Activated naive CD4-positive, alpha-beta T cell treated with anti-CD3 and anti-CD28 coated beads, Interleukin-2, amount 10 ng/mL, durations not matched to agents 7 days and 5 days (primary cell): ENCODE data around the gene CLDN10.

Experiments used
- CTCF ChIA-PET: fragments of 350-600 bp; sonication (Branson Sonifier 250); formaldehyde crosslinking; loops from one replicate; lab custom pipeline; 2021; ENCODE audit warnings: antibody characterized with exemption; lab: Charles Lee
- DNase-seq: peaks from one replicate; pipeline ENCODE4 v3.0.0-alpha.2; 2020
- H3K27ac Mint-ChIP-seq: one replicate; pipeline ENCODE4 v1.8.0; 2021; ENCODE audit warnings: mild to moderate bottlenecking, moderate library complexity, mixed read lengths
- H3K27me3 Mint-ChIP-seq: one replicate; pipeline ENCODE4 v1.8.0; 2021; ENCODE audit warnings: mild to moderate bottlenecking, mixed read lengths
- H3K36me3 Mint-ChIP-seq: one replicate; pipeline ENCODE4 v1.8.0; 2021; ENCODE audit warnings: mixed read lengths
- H3K4me1 Mint-ChIP-seq: one replicate; pipeline ENCODE4 v1.8.0; 2021; ENCODE audit warnings: mixed read lengths
- H3K4me3 Mint-ChIP-seq: one replicate; pipeline ENCODE4 v1.8.0; 2021; ENCODE audit warnings: mild to moderate bottlenecking, moderate library complexity, mixed read lengths
- H3K9me3 Mint-ChIP-seq: one replicate; pipeline ENCODE4 v1.8.0; 2021; ENCODE audit warnings: mixed read lengths

CLDN10 gene

DNA sequence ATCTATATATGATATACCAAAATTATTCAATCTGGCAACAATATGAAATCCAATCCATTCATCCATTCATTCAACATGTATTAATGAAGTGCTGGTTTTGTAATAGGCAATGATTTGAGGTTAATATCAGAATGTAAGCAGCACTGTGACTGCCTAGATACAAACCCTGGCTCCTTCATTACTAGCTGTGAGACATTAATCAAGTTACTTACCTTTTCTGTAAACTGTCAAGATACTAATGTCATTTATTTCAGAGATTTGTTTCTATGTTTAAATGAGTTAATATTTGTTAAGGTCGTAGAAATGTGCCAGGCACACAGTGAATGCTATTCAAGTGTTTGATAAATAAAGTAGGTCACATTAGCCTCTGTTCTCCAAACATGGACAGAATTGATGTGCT, 40.9 kb downstream of the CLDN10 start:
- no peaks in the 10 kb centered on the region for H3K9me3 Mint-ChIP-seq
- no peaks in the 10 kb centered on the region for H3K4me1 Mint-ChIP-seq
- no peak overlapping the region for H3K4me3 Mint-ChIP-seq
- CTCF ChIA-PET: no interaction called here
- DNase-seq: no peak
- peaks cover 5% of the 10 kb centered on the region for H3K27me3 Mint-ChIP-seq
- H3K36me3 Mint-ChIP-seq: no peaks in the 10 kb centered on the region
- no peak overlapping the region for H3K27ac Mint-ChIP-seq

DNA sequence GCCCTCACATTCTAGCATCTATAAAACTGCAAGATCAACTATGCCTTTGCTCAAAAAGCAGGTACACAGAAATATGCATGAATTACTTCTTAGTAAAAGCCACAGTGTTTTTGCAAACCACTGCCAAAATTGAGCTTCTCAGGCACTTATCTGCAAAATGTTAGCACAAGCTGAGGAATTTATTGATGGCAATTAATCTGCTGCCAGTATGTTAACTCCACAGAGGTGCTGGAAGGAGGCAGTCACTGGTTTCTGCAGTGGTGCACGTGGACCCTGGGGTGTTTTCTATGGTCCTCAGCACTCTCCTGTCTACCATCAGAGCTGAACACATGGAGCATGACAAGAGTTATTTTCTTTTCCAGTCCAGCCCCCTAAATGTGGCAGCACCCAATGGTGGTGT, 44.2 kb downstream of the CLDN10 start:
- DNase-seq: no peak
- H3K27me3 Mint-ChIP-seq: peaks cover 11% of the 10 kb centered on the region
- H3K27ac Mint-ChIP-seq: no peak overlapping the region
- H3K36me3 Mint-ChIP-seq: no peaks in the 10 kb centered on the region
- H3K9me3 Mint-ChIP-seq: no peaks in the 10 kb centered on the region
- no peaks in the 10 kb centered on the region for H3K4me1 Mint-ChIP-seq
- CTCF ChIA-PET: no interaction called here
- no peak overlapping the region for H3K4me3 Mint-ChIP-seq

DNA sequence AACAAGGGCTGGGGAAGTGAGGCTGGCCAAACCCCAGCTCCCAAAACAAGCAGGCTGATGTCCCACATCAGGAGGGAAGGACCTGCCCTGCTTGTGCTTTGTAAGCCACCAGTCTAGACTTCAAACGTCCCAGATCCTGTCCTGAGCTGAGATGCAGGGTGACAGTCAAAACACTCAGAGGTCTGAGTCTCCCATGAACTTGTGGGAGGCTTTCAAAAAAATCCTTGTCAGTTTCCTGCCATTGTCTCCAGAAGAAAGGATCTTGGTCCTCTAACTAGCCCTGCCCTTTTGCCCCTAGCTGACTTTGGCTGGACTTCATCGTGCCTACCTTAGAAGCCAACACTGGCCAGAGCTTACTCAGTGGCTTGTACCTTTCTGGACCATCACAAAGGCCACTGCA, 48.7 kb downstream of the CLDN10 start:
- Mint-ChIP-seq H3K9me3 (no peaks in the 10 kb centered on the region), H3K4me3 (no peak overlapping the region), H3K4me1 (no peaks in the 10 kb centered on the region), H3K36me3 (no peaks in the 10 kb centered on the region), H3K27ac (no peak overlapping the region), H3K27me3 (peaks cover 14% of the 10 kb centered on the region)
- CTCF ChIA-PET: no interaction called here
- DNase-seq: no peak

GRCh38 chr13:95601906-95602305, 49.4 kb downstream of the CLDN10 start:
- no peaks in the 10 kb centered on the region for H3K9me3 Mint-ChIP-seq
- H3K4me1 Mint-ChIP-seq: no peaks in the 10 kb centered on the region
- peaks cover 9% of the 10 kb centered on the region for H3K27me3 Mint-ChIP-seq
- H3K36me3 Mint-ChIP-seq: no peaks in the 10 kb centered on the region
- CTCF ChIA-PET: no interaction called here
- DNase-seq: no peak
- no peak overlapping the region for H3K4me3 Mint-ChIP-seq
- no peak overlapping the region for H3K27ac Mint-ChIP-seq

DNA sequence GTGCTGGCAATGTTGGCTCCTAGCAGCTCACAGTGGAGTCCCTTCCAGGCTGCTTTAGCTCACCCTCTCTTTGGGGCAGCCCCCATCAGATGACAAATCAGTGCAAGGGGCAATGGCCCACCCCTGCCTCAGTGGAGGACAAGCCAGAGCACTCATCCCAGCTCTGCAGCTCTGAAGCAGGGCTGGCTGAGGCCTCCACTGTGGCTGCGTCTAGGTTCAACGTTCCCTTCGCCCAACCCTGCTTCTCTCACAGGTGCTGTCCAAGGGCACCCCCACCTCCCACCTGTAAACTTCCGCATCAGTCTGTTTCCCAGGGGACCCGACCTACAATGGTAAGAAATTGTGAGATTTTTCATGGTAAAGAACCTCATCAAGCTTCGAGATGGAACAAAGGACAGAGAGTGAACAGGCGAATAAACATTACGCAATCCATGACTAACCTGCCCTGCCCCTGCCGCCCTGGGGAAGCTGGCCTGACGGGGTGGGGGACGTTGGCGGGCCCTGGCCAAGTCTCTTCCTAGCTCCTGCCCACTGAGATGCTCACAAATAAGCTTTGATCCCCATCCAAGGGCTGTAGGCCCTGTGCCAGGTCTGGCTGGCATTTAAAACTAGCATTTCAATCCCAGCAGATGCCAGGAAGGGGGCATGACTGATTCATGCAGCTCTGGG, 51.5 kb downstream of the CLDN10 start:
- no peaks in the 10 kb centered on the region for H3K9me3 Mint-ChIP-seq
- no peak overlapping the region for H3K27ac Mint-ChIP-seq
- DNase-seq: no peak
- no peaks in the 10 kb centered on the region for H3K36me3 Mint-ChIP-seq
- CTCF ChIA-PET: no interaction called here
- H3K4me1 Mint-ChIP-seq: no peaks in the 10 kb centered on the region
- peaks cover 16% of the 10 kb centered on the region for H3K27me3 Mint-ChIP-seq
- no peak overlapping the region for H3K4me3 Mint-ChIP-seq

DNA sequence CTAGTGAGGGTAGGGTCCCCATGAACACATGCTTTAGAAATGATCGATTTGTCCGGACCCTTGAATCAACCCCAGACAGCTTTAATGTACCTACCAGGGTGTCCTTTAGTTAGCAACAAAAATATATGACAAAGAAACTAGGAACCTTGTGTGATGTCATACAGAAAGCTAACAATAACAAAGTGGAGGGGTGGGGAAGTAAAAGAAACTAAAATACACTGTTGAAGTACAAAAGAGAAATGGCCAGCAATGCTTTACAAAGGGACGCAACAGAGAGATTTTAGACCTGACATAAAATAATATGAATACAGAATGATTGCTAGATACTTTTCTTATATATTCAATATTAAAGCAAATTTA, 52.0 kb downstream of the CLDN10 start:
- no peak overlapping the region for H3K4me3 Mint-ChIP-seq
- H3K27ac Mint-ChIP-seq: no peak overlapping the region
- no peaks in the 10 kb centered on the region for H3K9me3 Mint-ChIP-seq
- no peaks in the 10 kb centered on the region for H3K4me1 Mint-ChIP-seq
- DNase-seq: no peak
- peaks cover 16% of the 10 kb centered on the region for H3K27me3 Mint-ChIP-seq
- CTCF ChIA-PET: no interaction called here
- no peaks in the 10 kb centered on the region for H3K36me3 Mint-ChIP-seq

GRCh38 chr13:95605448-95606125, 53.1 kb downstream of the CLDN10 start:
- CTCF ChIA-PET: no interaction called here
- Mint-ChIP-seq H3K36me3 (no peaks in the 10 kb centered on the region), H3K27ac (no peak overlapping the region), H3K9me3 (no peaks in the 10 kb centered on the region), H3K27me3 (peaks cover 16% of the 10 kb centered on the region), H3K4me3 (no peak overlapping the region), H3K4me1 (no peaks in the 10 kb centered on the region)
- DNase-seq: no peak

DNA sequence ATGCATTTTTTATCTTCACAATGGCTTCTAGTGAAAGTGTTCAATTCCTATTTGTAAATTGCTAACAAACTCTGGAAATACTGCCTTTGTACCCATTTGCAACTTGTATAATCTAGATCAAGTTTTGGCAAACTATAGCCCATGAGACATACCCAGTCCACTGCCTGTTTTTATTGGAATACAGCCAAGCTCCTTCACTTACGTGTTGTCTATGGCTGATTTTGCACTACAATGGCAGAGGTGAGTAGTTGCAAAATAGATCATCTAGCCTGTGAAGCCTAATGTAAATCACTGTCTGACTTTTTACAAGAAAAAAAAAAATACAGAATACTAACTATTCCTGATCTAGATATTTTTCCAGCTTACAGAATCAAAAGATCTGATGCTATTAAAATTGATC, 54.8 kb downstream of the CLDN10 start:
- Mint-ChIP-seq H3K9me3 (no peaks in the 10 kb centered on the region), H3K27ac (no peak overlapping the region), H3K27me3 (peaks cover 7% of the 10 kb centered on the region), H3K36me3 (no peaks in the 10 kb centered on the region), H3K4me3 (no peak overlapping the region), H3K4me1 (no peaks in the 10 kb centered on the region)
- DNase-seq: no peak
- CTCF ChIA-PET: interaction anchor here (0.6 kb wide), 1 partner anchor 154 kb away, joined by 4 read pairs; no protein-coding TSS in a partner anchor

GRCh38 chr13:95608640-95609323, 56.3 kb downstream of the CLDN10 start:
- DNase-seq: no peak
- H3K4me3 Mint-ChIP-seq: no peak overlapping the region

DNA sequence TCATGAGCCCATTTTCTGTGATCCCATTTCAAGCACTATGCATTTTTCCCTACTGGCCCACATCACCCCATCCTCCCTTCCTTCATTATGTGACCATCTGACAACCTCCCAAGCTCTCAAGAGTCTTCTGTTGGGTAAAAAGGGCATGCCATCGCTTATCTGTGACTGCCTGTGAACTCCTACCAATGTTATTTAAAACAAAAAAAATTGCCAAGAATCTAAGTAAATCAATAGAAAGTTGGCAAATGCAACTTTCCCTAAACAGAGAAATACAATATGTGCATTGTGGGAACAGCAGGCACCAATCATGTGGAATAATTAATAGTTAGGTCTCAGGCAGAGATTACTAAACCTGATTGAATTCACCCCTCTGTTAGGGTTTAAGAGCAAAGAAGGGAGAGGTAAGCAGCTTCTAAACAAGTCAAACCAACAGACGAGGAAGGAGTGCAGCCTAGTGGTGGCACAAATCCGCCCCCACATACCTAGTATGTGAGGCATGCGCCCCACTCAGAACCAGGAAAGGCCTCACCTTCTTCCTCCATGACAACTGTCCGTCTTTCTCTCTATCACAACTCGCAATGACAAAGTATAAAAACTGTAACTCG, 62.2 kb downstream of the CLDN10 start:
- H3K9me3 Mint-ChIP-seq: no peaks in the 10 kb centered on the region
- H3K36me3 Mint-ChIP-seq: no peaks in the 10 kb centered on the region
- no peak overlapping the region for H3K27ac Mint-ChIP-seq
- DNase-seq: no peak
- no peak overlapping the region for H3K4me3 Mint-ChIP-seq
- H3K4me1 Mint-ChIP-seq: no peaks in the 10 kb centered on the region
- CTCF ChIA-PET: interaction anchor here (1.5 kb wide), 2 partner anchors 78 to 219 kb away, joined by 3 to 4 read pairs; no protein-coding TSS in a partner anchor
- H3K27me3 Mint-ChIP-seq: peaks cover 3% of the 10 kb centered on the region

More at GRCh38 chr13:95608640-95609323, 56.3 kb downstream of the CLDN10 start:
- Mint-ChIP-seq H3K4me1 (no peaks in the 10 kb centered on the region), H3K9me3 (no peaks in the 10 kb centered on the region), H3K27ac (no peak overlapping the region), H3K36me3 (no peaks in the 10 kb centered on the region), H3K27me3 (peaks cover 7% of the 10 kb centered on the region)
- CTCF ChIA-PET: no interaction called here

- CTCF ChIA-PET: interaction anchor here (0.7 to 1.5 kb wide), 3 partner anchors 79 to 271 kb away, joined by 3 to 4 read pairs (median 3); no protein-coding TSS in a partner anchor
- H3K9me3 Mint-ChIP-seq: no peaks in the 10 kb centered on the region
- H3K27me3 Mint-ChIP-seq: peaks cover 3% of the 10 kb centered on the region
- no peaks in the 10 kb centered on the region for H3K4me1 Mint-ChIP-seq
- H3K36me3 Mint-ChIP-seq: no peaks in the 10 kb centered on the region
- no peak overlapping the region for H3K4me3 Mint-ChIP-seq
- no peak for DNase-seq
- H3K27ac Mint-ChIP-seq: no peak overlapping the region
Measured at GRCh38 chr13:95615539-95615938, 63.0 kb downstream of the CLDN10 start.

GRCh38 chr13:95620030-95620824, 67.7 kb downstream of the CLDN10 start:
- H3K27ac Mint-ChIP-seq: no peak overlapping the region

DNA sequence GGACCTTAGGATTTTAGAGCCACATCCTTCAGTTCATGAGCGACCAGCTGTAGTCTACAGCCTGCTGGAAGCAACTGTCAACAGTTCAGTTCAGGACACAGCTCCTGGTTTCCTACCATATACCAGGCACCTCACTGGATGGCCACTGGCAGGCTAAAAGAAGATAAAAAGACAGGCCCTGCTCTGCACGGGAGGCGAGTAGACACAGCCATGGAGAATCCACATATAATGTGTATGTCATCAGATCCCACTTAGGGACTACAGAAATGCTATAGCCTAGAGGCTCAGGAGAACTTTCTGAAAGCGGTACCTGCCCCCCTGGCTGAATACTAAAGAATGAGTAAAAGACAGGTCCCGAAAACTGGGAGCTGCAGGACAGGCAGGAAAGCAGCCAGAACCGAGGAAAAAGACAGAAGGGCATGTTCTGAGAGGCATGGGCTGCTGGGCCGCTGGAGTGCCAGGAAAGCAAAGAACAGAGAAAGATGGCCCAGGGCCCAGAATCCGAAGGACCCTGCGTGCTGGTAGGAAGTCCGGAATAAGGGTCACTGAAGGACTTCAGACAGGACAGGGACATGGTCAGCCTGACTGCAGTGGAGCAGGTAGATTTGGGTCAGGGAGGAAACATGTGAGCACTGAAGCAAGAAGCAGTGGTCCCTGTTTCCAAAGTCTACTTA, 68.4 kb downstream of the CLDN10 start:
- Mint-ChIP-seq H3K27ac (no peak overlapping the region), H3K4me1 (no peaks in the 10 kb centered on the region), H3K9me3 (no peaks in the 10 kb centered on the region), H3K4me3 (no peak overlapping the region), H3K27me3 (peaks cover 22% of the 10 kb centered on the region), H3K36me3 (no peaks in the 10 kb centered on the region)
- no peak for DNase-seq
- CTCF ChIA-PET: interaction anchor here (3.8 to 6.3 kb wide), 2 partner anchors 39 to 214 kb away, joined by 20 to 96 read pairs; no protein-coding TSS in a partner anchor

More at GRCh38 chr13:95620030-95620824, 67.7 kb downstream of the CLDN10 start:
- H3K4me1 Mint-ChIP-seq: no peaks in the 10 kb centered on the region
- H3K27me3 Mint-ChIP-seq: peaks cover 20% of the 10 kb centered on the region
- H3K36me3 Mint-ChIP-seq: no peaks in the 10 kb centered on the region
- H3K9me3 Mint-ChIP-seq: no peaks in the 10 kb centered on the region
- CTCF ChIA-PET: interaction anchor here (3.8 kb wide), 1 partner anchor 40 kb away, joined by 20 read pairs; no protein-coding TSS in a partner anchor
- no peak for DNase-seq
- no peak overlapping the region for H3K4me3 Mint-ChIP-seq
